Loucy (cell line): ENCODE data around the gene NLRC3.

ENCODE experiments used
- EZH2phosphoT487 ChIP-seq: fragments of 200-600 bp; IDR thresholded peaks from 2 replicates; pipeline ENCODE4 v1.6.1; 2018; ENCODE audit warnings: antibody characterized with exemption, mild to moderate bottlenecking, moderate library complexity, borderline replicate concordance
- TF ChIP-seq, protein P1 (sequence below): fragments of 200-600 bp; sonication (generic); conservative IDR thresholded peaks from 2 replicates; pipeline ENCODE4 v1.5.1; 2014; ENCODE audit warnings: mild to moderate bottlenecking, antibody characterized with exemption, low read length

DNA sequence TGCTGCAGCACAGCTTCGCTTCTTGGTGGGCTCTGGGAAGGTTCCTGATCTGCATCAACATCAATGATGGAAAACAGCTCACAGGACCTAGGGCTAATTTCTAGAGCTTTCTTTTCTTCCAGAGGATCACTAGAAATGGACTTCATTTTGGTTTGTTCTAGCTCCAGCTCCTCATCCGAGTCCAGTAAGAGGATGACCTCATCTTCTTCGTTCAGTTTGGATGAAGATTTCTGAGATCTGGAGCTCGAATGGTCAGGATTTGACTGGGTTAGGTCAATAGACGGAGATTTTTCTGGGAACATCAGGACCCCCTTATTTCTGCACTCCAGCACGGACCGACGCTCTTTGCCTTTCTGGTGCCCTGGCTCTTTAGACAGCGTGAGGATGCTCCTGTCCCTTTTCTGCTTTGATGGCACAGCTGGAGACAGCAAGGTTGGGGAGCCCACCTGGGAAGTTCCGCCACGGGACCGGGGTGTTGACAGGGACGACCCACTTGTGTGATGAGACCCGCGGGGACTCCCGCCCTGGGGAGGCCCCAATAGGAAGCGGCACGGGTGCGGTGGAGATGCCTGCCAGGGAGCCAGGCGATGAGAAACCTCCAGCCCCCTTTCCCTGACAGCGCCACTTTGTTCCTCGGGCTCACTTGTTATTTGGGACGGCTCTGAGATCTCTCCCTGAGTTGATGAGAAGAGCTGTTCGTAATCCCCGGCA, 12.9 kb upstream of the NLRC3 start:
- TF ChIP-seq, protein P1, sequence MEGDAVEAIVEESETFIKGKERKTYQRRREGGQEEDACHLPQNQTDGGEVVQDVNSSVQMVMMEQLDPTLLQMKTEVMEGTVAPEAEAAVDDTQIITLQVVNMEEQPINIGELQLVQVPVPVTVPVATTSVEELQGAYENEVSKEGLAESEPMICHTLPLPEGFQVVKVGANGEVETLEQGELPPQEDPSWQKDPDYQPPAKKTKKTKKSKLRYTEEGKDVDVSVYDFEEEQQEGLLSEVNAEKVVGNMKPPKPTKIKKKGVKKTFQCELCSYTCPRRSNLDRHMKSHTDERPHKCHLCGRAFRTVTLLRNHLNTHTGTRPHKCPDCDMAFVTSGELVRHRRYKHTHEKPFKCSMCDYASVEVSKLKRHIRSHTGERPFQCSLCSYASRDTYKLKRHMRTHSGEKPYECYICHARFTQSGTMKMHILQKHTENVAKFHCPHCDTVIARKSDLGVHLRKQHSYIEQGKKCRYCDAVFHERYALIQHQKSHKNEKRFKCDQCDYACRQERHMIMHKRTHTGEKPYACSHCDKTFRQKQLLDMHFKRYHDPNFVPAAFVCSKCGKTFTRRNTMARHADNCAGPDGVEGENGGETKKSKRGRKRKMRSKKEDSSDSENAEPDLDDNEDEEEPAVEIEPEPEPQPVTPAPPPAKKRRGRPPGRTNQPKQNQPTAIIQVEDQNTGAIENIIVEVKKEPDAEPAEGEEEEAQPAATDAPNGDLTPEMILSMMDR: no peak
- TF ChIP-seq EZH2phosphoT487: no peak
